ENCODE results near the gene DNMT3A.

Gene DNMT3A

GRCh38 chr2:25328152-25329085, 13.3 kb downstream of the DNMT3A start:
- H3K4me2 ChIP-seq (ENCODE audit: insufficient read depth, low read length, poor library complexity, severe bottlenecking): no peak overlapping the region
- no peaks in the 10 kb centered on the region for H3K36me3 ChIP-seq (replicated peaks in 1 of 2; ENCODE audit: control insufficient read depth in 2 of 2, insufficient read depth in 2 of 2, low read length in 2 of 2)
- no peak overlapping the region for H3K4ac ChIP-seq (ENCODE audit: low read length)
- H3K18ac ChIP-seq (ENCODE audit: low read length): peak overlapping the region; percentile 39
- H3K4me3 ChIP-seq (ENCODE audit: low read length in 2 of 2): no peak overlapping the region
- peaks cover 2 to 3% of the 10 kb centered on the region in 2 donors for H3K4me1 ChIP-seq (ENCODE audit: control insufficient read depth in 2 of 2, insufficient read depth in 1 of 2, low read depth in 1 of 2, low read length in 2 of 2)
- WGBS, 2 donors (ENCODE audit: extremely low coverage in 2 of 2, insufficient read length in 2 of 2, insufficient replicate concordance in 1 of 2): 100% methylated on average over 1 of the region's 27 CpGs; no CpG with 5 or more reads in 1 of the 2 donors
- peak overlapping the region; percentile 67 for H2BK120ac ChIP-seq (ENCODE audit: low read depth, low read length)
- H2BK5ac ChIP-seq (ENCODE audit: low read length): no peak overlapping the region
- H3K23ac ChIP-seq (ENCODE audit: low read depth, low read length, poor library complexity): no peak overlapping the region
- no peak overlapping the region for H3K9ac ChIP-seq (ENCODE audit: low read depth, low read length, poor library complexity)
- H3K27ac ChIP-seq (replicated peaks; ENCODE audit: low read length): no peak overlapping the region
- no peaks in the 10 kb centered on the region for H3K79me1 ChIP-seq (ENCODE audit: low read depth, low read length)
- peak overlapping the region; percentile 83 for H2AK5ac ChIP-seq (ENCODE audit: low read depth, low read length)
- no peak overlapping the region for H4K8ac ChIP-seq (ENCODE audit: low read depth, low read length)
- peak overlapping the region; percentile 64 for H3K14ac ChIP-seq (ENCODE audit: low read length)
- no peak overlapping the region for H4K91ac ChIP-seq (ENCODE audit: low read depth, low read length, poor library complexity)
- H3K9me3 ChIP-seq (replicated peaks in 1 of 2; ENCODE audit: control insufficient read depth in 2 of 2, insufficient read depth in 1 of 2, low read depth in 1 of 2, low read length in 2 of 2): peaks cover 8 to 13% of the 10 kb centered on the region in 2 donors
- DNase-seq (ENCODE audit: low spot score): no peak
- H3K27me3 ChIP-seq (ENCODE audit: control insufficient read depth in 3 of 3, insufficient read depth in 3 of 3, low read depth in 1 of 3, low read length in 3 of 3): no peaks in the 10 kb centered on the region
- H2AFZ ChIP-seq (ENCODE audit: low read length): no peak overlapping the region
- peak overlapping the region; percentile 38 for H2BK15ac ChIP-seq (ENCODE audit: low read length)
- no peak overlapping the region for H2BK12ac ChIP-seq (ENCODE audit: low read length)

- Histone ChIP-seq H2BK15ac (ENCODE audit: low read length) (no peak overlapping the region), H3K9ac (ENCODE audit: low read depth, low read length, poor library complexity) (no peak overlapping the region), H3K23ac (ENCODE audit: low read depth, low read length, poor library complexity) (no peak overlapping the region), H3K27ac (replicated peaks; ENCODE audit: low read length) (no peak overlapping the region), H3K36me3 (replicated peaks in 1 of 2; ENCODE audit: control insufficient read depth in 2 of 2, insufficient read depth in 2 of 2, low read length in 2 of 2) (no peaks in the 10 kb centered on the region), H2BK120ac (ENCODE audit: low read depth, low read length) (no peak overlapping the region), H2BK12ac (ENCODE audit: low read length) (no peak overlapping the region), H2AK5ac (ENCODE audit: low read depth, low read length) (no peak overlapping the region), H2BK5ac (ENCODE audit: low read length) (no peak overlapping the region), H3K4ac (ENCODE audit: low read length) (no peak overlapping the region), H3K18ac (ENCODE audit: low read length) (no peak overlapping the region), H3K14ac (ENCODE audit: low read length) (no peak overlapping the region), H3K27me3 (ENCODE audit: control insufficient read depth in 3 of 3, insufficient read depth in 3 of 3, low read depth in 1 of 3, low read length in 3 of 3) (no peaks in the 10 kb centered on the region), H3K4me1 (ENCODE audit: control insufficient read depth in 2 of 2, insufficient read depth in 1 of 2, low read depth in 1 of 2, low read length in 2 of 2) (peaks cover 7 to 8% of the 10 kb centered on the region in 2 donors), H3K4me3 (ENCODE audit: low read length in 2 of 2) (no peak overlapping the region), H3K4me2 (ENCODE audit: insufficient read depth, low read length, poor library complexity, severe bottlenecking) (no peak overlapping the region), H3K9me3 (replicated peaks in 1 of 2; ENCODE audit: control insufficient read depth in 2 of 2, insufficient read depth in 1 of 2, low read depth in 1 of 2, low read length in 2 of 2) (peaks cover 8 to 13% of the 10 kb centered on the region in 2 donors), H4K8ac (ENCODE audit: low read depth, low read length) (no peak overlapping the region), H4K91ac (ENCODE audit: low read depth, low read length, poor library complexity) (no peak overlapping the region), H3K79me1 (ENCODE audit: low read depth, low read length) (no peaks in the 10 kb centered on the region), H2AFZ (ENCODE audit: low read length) (no peak overlapping the region)
- no peak for DNase-seq (ENCODE audit: low spot score)
- WGBS, 2 donors (ENCODE audit: extremely low coverage in 2 of 2, insufficient read length in 2 of 2, insufficient replicate concordance in 1 of 2): no CpG with 5 or more reads among the region's 5 CpGs
These were observed 15.3 kb downstream of the DNMT3A start for GRCh38 chr2:25326326-25327013.

- Histone ChIP-seq H2BK120ac (ENCODE audit: low read depth, low read length) (no peak overlapping the region), H3K4me2 (ENCODE audit: insufficient read depth, low read length, poor library complexity, severe bottlenecking) (no peak overlapping the region), H3K4me1 (ENCODE audit: control insufficient read depth in 2 of 2, insufficient read depth in 1 of 2, low read depth in 1 of 2, low read length in 2 of 2) (peaks cover 5 to 7% of the 10 kb centered on the region in 2 donors), H3K23ac (ENCODE audit: low read depth, low read length, poor library complexity) (no peak overlapping the region), H4K8ac (ENCODE audit: low read depth, low read length) (no peak overlapping the region), H3K79me1 (ENCODE audit: low read depth, low read length) (no peaks in the 10 kb centered on the region), H2BK15ac (ENCODE audit: low read length) (no peak overlapping the region), H2AK5ac (ENCODE audit: low read depth, low read length) (no peak overlapping the region), H2BK5ac (ENCODE audit: low read length) (no peak overlapping the region), H4K91ac (ENCODE audit: low read depth, low read length, poor library complexity) (no peak overlapping the region), H3K14ac (ENCODE audit: low read length) (peak overlapping the region; percentile 47), H2BK12ac (ENCODE audit: low read length) (no peak overlapping the region), H2AFZ (ENCODE audit: low read length) (no peak overlapping the region), H3K18ac (ENCODE audit: low read length) (no peak overlapping the region), H3K9ac (ENCODE audit: low read depth, low read length, poor library complexity) (peak overlapping the region; percentile 7), H3K36me3 (replicated peaks in 1 of 2; ENCODE audit: control insufficient read depth in 2 of 2, insufficient read depth in 2 of 2, low read length in 2 of 2) (no peaks in the 10 kb centered on the region), H3K9me3 (replicated peaks in 1 of 2; ENCODE audit: control insufficient read depth in 2 of 2, insufficient read depth in 1 of 2, low read depth in 1 of 2, low read length in 2 of 2) (peaks cover 8 to 13% of the 10 kb centered on the region in 2 donors), H3K4ac (ENCODE audit: low read length) (no peak overlapping the region), H3K27me3 (ENCODE audit: control insufficient read depth in 3 of 3, insufficient read depth in 3 of 3, low read depth in 1 of 3, low read length in 3 of 3) (no peaks in the 10 kb centered on the region), H3K27ac (replicated peaks; ENCODE audit: low read length) (no peak overlapping the region), H3K4me3 (ENCODE audit: low read length in 2 of 2) (no peak overlapping the region)
- no CpG with 5 or more reads among the region's 16 CpGs for WGBS, 2 donors (ENCODE audit: extremely low coverage in 2 of 2, insufficient read length in 2 of 2, insufficient replicate concordance in 1 of 2)
- no peak for DNase-seq (ENCODE audit: low spot score)
These were observed 16.7 kb downstream of the DNMT3A start for GRCh38 chr2:25324905-25325592.

All from neuronal stem cell (in vitro differentiated cells).